KG1 (cell line): ENCODE measurements around the gene AGRP.

Experiments
- DNase-seq: peaks from one replicate; lab custom pipeline; 2025; lab: John Stamatoyannopoulos, UW

AGRP gene

GRCh38 chr16:67463059-67463458, 20.3 kb downstream of the AGRP start:
- no peak for DNase-seq

GRCh38 chr16:67462279-67462655, 21.1 kb downstream of the AGRP start:
- DNase-seq, result no peak

- DNase-seq, result no peak
These were observed 21.6 kb downstream of the AGRP start for GRCh38 chr16:67461600-67462278.

GRCh38 chr16:67460961-67461360, 22.4 kb downstream of the AGRP start:
- no peak for DNase-seq

GRCh38 chr16:67460168-67460567, 23.2 kb downstream of the AGRP start:
- no peak for DNase-seq

- no peak for DNase-seq
These were observed 23.5 kb downstream of the AGRP start for GRCh38 chr16:67459861-67460150.

GRCh38 chr16:67459066-67459860, 24.1 kb downstream of the AGRP start:
- DNase-seq, result no peak

- DNase-seq, result no peak
These were observed 25.2 kb downstream of the AGRP start for GRCh38 chr16:67458121-67458641.

- DNase-seq, result no peak
These were observed 25.7 kb downstream of the AGRP start for GRCh38 chr16:67457611-67458010.

- no peak for DNase-seq
These were observed 26.8 kb downstream of the AGRP start for GRCh38 chr16:67456391-67457081.

GRCh38 chr16:67454852-67455251, 28.5 kb downstream of the AGRP start:
- no peak for DNase-seq

GRCh38 chr16:67454104-67454503, 29.2 kb downstream of the AGRP start:
- DNase-seq, result no peak

- DNase-seq, result no peak
These were observed 31.5 kb downstream of the AGRP start for GRCh38 chr16:67451704-67452435.

GRCh38 chr16:67451061-67451703, 32.2 kb downstream of the AGRP start:
- no peak for DNase-seq

- no peak for DNase-seq
These were observed 33.6 kb downstream of the AGRP start for GRCh38 chr16:67449739-67450138.

GRCh38 chr16:67449336-67449735, 34.0 kb downstream of the AGRP start:
- no peak for DNase-seq

- DNase-seq, result no peak
These were observed 34.8 kb downstream of the AGRP start for GRCh38 chr16:67448580-67448979.

GRCh38 chr16:67447508-67448076, 35.8 kb downstream of the AGRP start:
- peak; percentile 24 for DNase-seq

- no peak for DNase-seq
These were observed 36.3 kb downstream of the AGRP start for GRCh38 chr16:67446968-67447507.

GRCh38 chr16:67445913-67446907, 37.1 kb downstream of the AGRP start:
- DNase-seq, result no peak
